ENCODE results near the gene ICE2.

Gene ICE2

GRCh38 chr15:60396560-60396957 lies 82.4 kb downstream of the ICE2 start:
- H3K27ac Mint-ChIP-seq, result peak overlapping the region; percentile 85
- no peak for ATAC-seq
- H3K4me3 Mint-ChIP-seq, result peak overlapping the region; percentile 85
- peaks cover 26% of the 10 kb centered on the region for H3K36me3 Mint-ChIP-seq
- H3K27me3 Mint-ChIP-seq, result no peaks in the 10 kb centered on the region
- H3K4me1 Mint-ChIP-seq, result peaks cover 53% of the 10 kb centered on the region
- H3K9me3 Mint-ChIP-seq, result no peaks in the 10 kb centered on the region

- peaks cover 31% of the 10 kb centered on the region for H3K36me3 Mint-ChIP-seq
- H3K4me1 Mint-ChIP-seq, result peaks cover 58% of the 10 kb centered on the region
- H3K27ac Mint-ChIP-seq, result peak overlapping the region; percentile 85
- ATAC-seq, result no peak
- H3K9me3 Mint-ChIP-seq, result no peaks in the 10 kb centered on the region
- H3K27me3 Mint-ChIP-seq, result no peaks in the 10 kb centered on the region
- peak overlapping the region; percentile 85 for H3K4me3 Mint-ChIP-seq
These were observed 82.8 kb downstream of the ICE2 start for GRCh38 chr15:60396100-60396499.

- Mint-ChIP-seq H3K36me3 (peaks cover 37% of the 10 kb centered on the region), H3K4me3 (no peak overlapping the region), H3K27me3 (no peaks in the 10 kb centered on the region), H3K27ac (peak overlapping the region; percentile 85), H3K9me3 (no peaks in the 10 kb centered on the region), H3K4me1 (peaks cover 64% of the 10 kb centered on the region)
- no peak for ATAC-seq
These were observed 83.5 kb downstream of the ICE2 start for GRCh38 chr15:60395276-60396011.

- Mint-ChIP-seq H3K27ac (peak overlapping the region; percentile 28), H3K4me1 (peaks cover 71% of the 10 kb centered on the region), H3K27me3 (no peaks in the 10 kb centered on the region), H3K4me3 (no peak overlapping the region), H3K9me3 (no peaks in the 10 kb centered on the region), H3K36me3 (peaks cover 45% of the 10 kb centered on the region)
- ATAC-seq, result no peak
These were observed 84.2 kb downstream of the ICE2 start for GRCh38 chr15:60394689-60395097.

- Mint-ChIP-seq H3K27me3 (no peaks in the 10 kb centered on the region), H3K4me3 (no peak overlapping the region), H3K36me3 (peaks cover 51% of the 10 kb centered on the region), H3K27ac (no peak overlapping the region), H3K9me3 (no peaks in the 10 kb centered on the region), H3K4me1 (peaks cover 70% of the 10 kb centered on the region)
- no peak for ATAC-seq
These were observed 85.8 kb downstream of the ICE2 start for GRCh38 chr15:60392986-60393790.

- Mint-ChIP-seq H3K4me1 (peaks cover 72% of the 10 kb centered on the region), H3K4me3 (no peak overlapping the region), H3K27me3 (no peaks in the 10 kb centered on the region), H3K9me3 (no peaks in the 10 kb centered on the region), H3K36me3 (peaks cover 53% of the 10 kb centered on the region), H3K27ac (no peak overlapping the region)
- ATAC-seq, result no peak
These were observed 86.3 kb downstream of the ICE2 start for GRCh38 chr15:60392601-60392985.

GRCh38 chr15:60391722-60392315 lies 87.1 kb downstream of the ICE2 start:
- Mint-ChIP-seq H3K27me3 (no peaks in the 10 kb centered on the region), H3K27ac (no peak overlapping the region), H3K4me1 (peaks cover 75% of the 10 kb centered on the region), H3K36me3 (peaks cover 56% of the 10 kb centered on the region), H3K9me3 (no peaks in the 10 kb centered on the region), H3K4me3 (no peak overlapping the region)
- ATAC-seq, result no peak

GRCh38 chr15:60390871-60391501 lies 88.0 kb downstream of the ICE2 start:
- peaks cover 66% of the 10 kb centered on the region for H3K4me1 Mint-ChIP-seq
- H3K27me3 Mint-ChIP-seq, result no peaks in the 10 kb centered on the region
- H3K27ac Mint-ChIP-seq, result no peak overlapping the region
- ATAC-seq, result no peak
- H3K4me3 Mint-ChIP-seq, result no peak overlapping the region
- peaks cover 50% of the 10 kb centered on the region for H3K36me3 Mint-ChIP-seq
- H3K9me3 Mint-ChIP-seq, result no peaks in the 10 kb centered on the region

- no peaks in the 10 kb centered on the region for H3K9me3 Mint-ChIP-seq
- H3K27ac Mint-ChIP-seq, result no peak overlapping the region
- H3K36me3 Mint-ChIP-seq, result peaks cover 49% of the 10 kb centered on the region
- H3K4me1 Mint-ChIP-seq, result peaks cover 63% of the 10 kb centered on the region
- H3K4me3 Mint-ChIP-seq, result no peak overlapping the region
- ATAC-seq, result no peak
- no peaks in the 10 kb centered on the region for H3K27me3 Mint-ChIP-seq
These were observed 88.7 kb downstream of the ICE2 start for GRCh38 chr15:60390231-60390630.

GRCh38 chr15:60389261-60390077 lies 89.5 kb downstream of the ICE2 start:
- H3K36me3 Mint-ChIP-seq, result peaks cover 49% of the 10 kb centered on the region
- peak overlapping the region; percentile 5 for H3K4me3 Mint-ChIP-seq
- H3K9me3 Mint-ChIP-seq, result no peaks in the 10 kb centered on the region
- peaks cover 61% of the 10 kb centered on the region for H3K4me1 Mint-ChIP-seq
- H3K27ac Mint-ChIP-seq, result peak overlapping the region; percentile 14
- H3K27me3 Mint-ChIP-seq, result no peaks in the 10 kb centered on the region
- peak; percentile 73 for ATAC-seq

GRCh38 chr15:60387321-60387720 lies 91.6 kb downstream of the ICE2 start:
- Mint-ChIP-seq H3K9me3 (no peaks in the 10 kb centered on the region), H3K4me1 (peaks cover 43% of the 10 kb centered on the region), H3K27ac (no peak overlapping the region), H3K36me3 (peaks cover 51% of the 10 kb centered on the region), H3K4me3 (no peak overlapping the region), H3K27me3 (no peaks in the 10 kb centered on the region)
- no peak for ATAC-seq

GRCh38 chr15:60386615-60387014 lies 92.3 kb downstream of the ICE2 start:
- ATAC-seq, result no peak
- Mint-ChIP-seq H3K36me3 (peaks cover 55% of the 10 kb centered on the region), H3K4me1 (peaks cover 40% of the 10 kb centered on the region), H3K9me3 (no peaks in the 10 kb centered on the region), H3K27me3 (no peaks in the 10 kb centered on the region), H3K27ac (no peak overlapping the region), H3K4me3 (no peak overlapping the region)

GRCh38 chr15:60385620-60386552 lies 93.1 kb downstream of the ICE2 start:
- H3K27me3 Mint-ChIP-seq, result no peaks in the 10 kb centered on the region
- no peak for ATAC-seq
- no peak overlapping the region for H3K27ac Mint-ChIP-seq
- H3K36me3 Mint-ChIP-seq, result peaks cover 55% of the 10 kb centered on the region
- no peak overlapping the region for H3K4me3 Mint-ChIP-seq
- H3K9me3 Mint-ChIP-seq, result no peaks in the 10 kb centered on the region
- H3K4me1 Mint-ChIP-seq, result peaks cover 32% of the 10 kb centered on the region

Data from stimulated activated memory B cell treated with anti-CD40 and anti-IgM and Interleukin-4, amounts not matched to agents 10 μg/mL and 1 μg/mL and 100 μg/mL, for 72 hours (primary cell).